CD14-positive monocyte (primary cell): ENCODE results near the gene TRH. TPM values are rescaled to one million over a fixed set of nuclear protein-coding genes. Genes with fewer than 3 reads are reported as not detected.
"Not testable (repeated sequence)": the region's sequence is repeated elsewhere in the genome, so short reads cannot be mapped to it uniquely, and the experiment has no call there.

Experiments
- DNase-seq, 3 donors: peaks; one replicate each; pipeline ENCODE4 v3.0.0-alpha.2; 2011 to 2022
- H2AFZ ChIP-seq: 2 replicates; pipeline ENCODE4 v1.6.0; 2012; ENCODE audit warnings: mild to moderate bottlenecking, low read depth, low read length, inconsistent platforms; ENCODE audit not compliant: insufficient read depth, poor library complexity, severe bottlenecking
- H3K27ac ChIP-seq, 2 donors: 1 replicate in 1 of 2; 2 replicates in 1 of 2; pipeline ENCODE4 v1.5.1; 2012 to 2013; ENCODE audit warnings: low read length in 2 of 2, control low read depth in 1 of 2, inconsistent platforms in 1 of 2, low read depth in 1 of 2, mild to moderate bottlenecking in 1 of 2
- H3K27me3 ChIP-seq, 2 donors: one replicate each; pipeline versions ENCODE4 v1.6.0 to v1.6.1; 2011 to 2013; ENCODE audit warnings: low read length in 2 of 2; ENCODE audit not compliant: control insufficient read depth in 2 of 2, insufficient read depth in 2 of 2
- H3K36me3 ChIP-seq, 2 donors: replicated peaks in 1 of 2; 1 replicate in 1 of 2; 2 replicates in 1 of 2; pipeline versions ENCODE4 v1.5.1 to v1.6.1; 2012 to 2013; ENCODE audit warnings: low read length in 2 of 2, control low read depth in 1 of 2, inconsistent platforms in 1 of 2, mild to moderate bottlenecking in 1 of 2; ENCODE audit not compliant: insufficient read depth in 2 of 2, control insufficient read depth in 1 of 2
- H3K4me1 ChIP-seq, 2 donors: 1 replicate in 1 of 2; 2 replicates in 1 of 2; pipeline versions ENCODE4 v1.5.1 to v1.6.1; 2012 to 2013; ENCODE audit warnings: low read length in 2 of 2, control low read depth in 1 of 2, inconsistent platforms in 1 of 2, mild to moderate bottlenecking in 1 of 2, moderate library complexity in 1 of 2; ENCODE audit not compliant: insufficient read depth in 2 of 2, control insufficient read depth in 1 of 2
- H3K4me2 ChIP-seq: replicated peaks from 2 replicates; pipeline ENCODE3; 2012; ENCODE audit warnings: low read length, moderate library complexity, mild to moderate bottlenecking; ENCODE audit not compliant: poor library complexity, severe bottlenecking; ENCODE audit errors: extremely low read depth
- H3K4me3 ChIP-seq, 3 experiments: fragments of 200-600 bp in 1 of 3; sonication (generic) in 1 of 3; replicated peaks in 1 of 3; 1 replicate in 2 of 3; 2 replicates in 1 of 3; pipeline ENCODE4 v1.5.1; 2011 to 2013; ENCODE audit warnings: low read length in 3 of 3, mild to moderate bottlenecking in 3 of 3, control low read depth in 2 of 3, low read depth in 2 of 3, inconsistent platforms in 1 of 3, moderate library complexity in 1 of 3
- H3K79me2 ChIP-seq: 2 replicates; pipeline ENCODE4 v1.6.0; 2012; ENCODE audit warnings: mild to moderate bottlenecking, control low read depth, inconsistent platforms, low read length, moderate library complexity; ENCODE audit not compliant: insufficient read depth
- H3K9ac ChIP-seq: 2 replicates; pipeline ENCODE4 v1.6.0; 2017; ENCODE audit warnings: low read length, mild to moderate bottlenecking; ENCODE audit not compliant: insufficient read depth, poor library complexity, severe bottlenecking
- H3K9me3 ChIP-seq, 2 donors: replicated peaks in 1 of 2; 1 replicate in 1 of 2; 2 replicates in 1 of 2; pipeline versions ENCODE4 v1.5.1 to v1.6.1; 2012 to 2013; ENCODE audit warnings: low read length in 2 of 2, control low read depth in 1 of 2; ENCODE audit not compliant: control insufficient read depth in 1 of 2, insufficient read depth in 1 of 2
- H4K20me1 ChIP-seq: 2 replicates; pipeline ENCODE4 v1.6.0; 2012; ENCODE audit warnings: mild to moderate bottlenecking, low read length, control low read depth, moderate library complexity; ENCODE audit not compliant: insufficient read depth
- H3K27ac Mint-ChIP-seq, 7 donors: one replicate each; pipeline ENCODE4 v1.8.0; 2020; ENCODE audit warnings: mild to moderate bottlenecking in 7 of 7, mixed read lengths in 7 of 7, moderate library complexity in 6 of 7, inconsistent platforms in 2 of 7
- H3K27me3 Mint-ChIP-seq, 3 donors: one replicate each; pipeline ENCODE4 v1.8.0; 2021 to 2022; ENCODE audit warnings: low read depth in 3 of 3, mild to moderate bottlenecking in 3 of 3, mixed read lengths in 3 of 3, moderate library complexity in 3 of 3, inconsistent platforms in 1 of 3
- H3K36me3 Mint-ChIP-seq, 2 donors: one replicate each; pipeline ENCODE4 v1.8.0; 2020; ENCODE audit warnings: mixed read lengths in 2 of 2, inconsistent platforms in 1 of 2, mild to moderate bottlenecking in 1 of 2
- H3K4me1 Mint-ChIP-seq: one replicate; pipeline ENCODE4 v1.8.0; 2020; ENCODE audit warnings: mild to moderate bottlenecking, mixed read lengths
- H3K4me3 Mint-ChIP-seq, 2 donors: one replicate each; pipeline ENCODE4 v1.8.0; 2020; ENCODE audit warnings: mild to moderate bottlenecking in 2 of 2, mixed read lengths in 2 of 2, moderate library complexity in 1 of 2
- H3K9me3 Mint-ChIP-seq, 7 donors: one replicate each; pipeline ENCODE4 v1.8.0; 2020 to 2022; ENCODE audit warnings: mixed read lengths in 7 of 7, mild to moderate bottlenecking in 6 of 7, moderate library complexity in 6 of 7, inconsistent platforms in 2 of 7
- CTCF ChIP-seq: fragments of 200-600 bp; IDR thresholded peaks from one replicate; pipeline ENCODE4 v1.8.0; 2022; ENCODE audit warnings: antibody characterized with exemption, mild to moderate bottlenecking
- WGBS: methylation state at CpG from one replicate; pipeline ENCODE4 v1.1.5; 2013; ENCODE audit warnings: missing lambda C conversion rate; ENCODE audit not compliant: insufficient coverage; 5-methylcytosine and 5-hydroxymethylcytosine counted together
- intact Hi-C, 2 donors: fragments of 100-400 bp; cut with micrococcal nuclease; formaldehyde crosslinking; loops; one replicate each; pipeline versions ENCODE4 v1.15.0 to v1.15.1; 2023
- polyA plus RNA-seq, 3 donors: library from polyadenylated mRNA; depleted of rRNA in 1 of 3; unstranded in 2 of 3; stranded (reverse) in 1 of 3; fragments of 300-500 nt in 2 of 3; fragments of >200 nt in 1 of 3; fragmentation: Illumina TruSeq in 2 of 3; gene quantifications; 1 replicate in 2 of 3; 2 replicates in 1 of 3; pipeline ENCODE4 v1.2.3, GENCODE V29; 2012 to 2021

Gene TRH
- polyA plus RNA-seq, 3 donors, result 0.91 TPM; not detected in 2

DNA sequence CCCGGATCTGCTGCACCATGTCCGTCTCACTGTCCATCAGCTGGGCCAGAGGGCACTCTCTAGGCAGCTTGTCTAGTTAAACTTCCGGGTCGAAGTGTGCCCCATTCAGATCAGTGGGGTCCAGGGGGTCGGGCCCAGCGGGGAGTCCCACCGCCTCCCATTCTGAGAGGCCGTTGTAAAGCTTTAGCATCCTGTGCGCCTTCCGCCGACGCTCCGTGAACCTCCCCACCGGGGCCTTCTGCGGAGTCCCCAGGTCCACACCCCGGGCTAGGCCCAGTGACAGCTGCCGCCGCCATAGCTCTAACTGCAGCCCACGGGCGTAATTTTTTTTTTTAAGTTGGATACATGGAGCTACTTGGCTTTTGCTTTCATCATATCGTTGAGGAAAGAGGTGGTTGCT, 38.7 kb downstream of the TRH start:
- intact Hi-C loops, H3K36me3 Mint-ChIP-seq, H3K27ac Mint-ChIP-seq, H3K4me1 ChIP-seq, H3K4me1 Mint-ChIP-seq, H4K20me1 ChIP-seq, H2AFZ ChIP-seq, DNase-seq, H3K27ac ChIP-seq, H3K27me3 Mint-ChIP-seq, H3K36me3 ChIP-seq, H3K4me3 Mint-ChIP-seq, H3K4me2 ChIP-seq, H3K4me3 ChIP-seq, H3K79me2 ChIP-seq, H3K27me3 ChIP-seq, H3K9me3 ChIP-seq, H3K9me3 Mint-ChIP-seq, H3K9ac ChIP-seq: not testable (repeated sequence)
- WGBS, result 98% methylated on average over 14 of the region's 21 CpGs

GRCh38 chr3:130014526-130014925, 40.0 kb downstream of the TRH start:
- no peak overlapping the region for H3K9ac ChIP-seq
- intact Hi-C loops, result no loop called here
- Mint-ChIP-seq H3K9me3 (peaks cover 0 to 3% (median 0%) of the 10 kb centered on the region in 7 donors), H3K27me3 (peaks cover 0 to 3% (median 2%) of the 10 kb centered on the region in 3 donors), H3K27ac (no peak overlapping the region), H3K36me3 (no peaks in the 10 kb centered on the region), H3K4me3 (no peak overlapping the region), H3K4me1 (no peaks in the 10 kb centered on the region)
- no peak overlapping the region for H3K4me2 ChIP-seq
- 94% methylated on average over 10 of the region's 11 CpGs for WGBS
- no peak overlapping the region for H2AFZ ChIP-seq
- TF ChIP-seq CTCF, result no peak
- no peaks in the 10 kb centered on the region for H3K4me1 ChIP-seq
- no peaks in the 10 kb centered on the region for H3K36me3 ChIP-seq
- H4K20me1 ChIP-seq, result no peaks in the 10 kb centered on the region
- no peaks in the 10 kb centered on the region for H3K79me2 ChIP-seq
- no peak for DNase-seq
- H3K4me3 ChIP-seq, result no peak overlapping the region
- no peaks in the 10 kb centered on the region for H3K27me3 ChIP-seq
- H3K27ac ChIP-seq, result no peak overlapping the region
- no peaks in the 10 kb centered on the region for H3K9me3 ChIP-seq

GRCh38 chr3:130017661-130018060, 43.1 kb downstream of the TRH start:
- H3K4me3 Mint-ChIP-seq, H3K4me1 ChIP-seq, H3K36me3 Mint-ChIP-seq, DNase-seq, H3K27me3 ChIP-seq, H3K27ac Mint-ChIP-seq, H2AFZ ChIP-seq, H3K27ac ChIP-seq, H3K36me3 ChIP-seq, H3K9me3 Mint-ChIP-seq, intact Hi-C loops, H3K4me1 Mint-ChIP-seq, H3K4me3 ChIP-seq, H3K9me3 ChIP-seq, H3K4me2 ChIP-seq, H3K79me2 ChIP-seq, H3K9ac ChIP-seq, H3K27me3 Mint-ChIP-seq, H4K20me1 ChIP-seq: not testable (repeated sequence)
- WGBS, result 84% methylated on average over 8 of the region's 13 CpGs
